ENCODE results near the gene G3BP2. TPM values are rescaled to one million over a fixed set of nuclear protein-coding genes. Genes with fewer than 3 reads are reported as not detected.

The G3BP2 gene
- total RNA-seq, 1 donor from 2014 or later: 161 TPM

- Mint-ChIP-seq H3K9me3 (ENCODE audit: low read depth) (no peaks in the 10 kb centered on the region), H3K36me3 (ENCODE audit: low read depth) (peaks cover 14% of the 10 kb centered on the region), H3K4me1 (ENCODE audit: low read depth) (peaks cover 47% of the 10 kb centered on the region), H3K27me3 (ENCODE audit: low read depth) (no peaks in the 10 kb centered on the region), H3K27ac (ENCODE audit: unreplicated experiment) (peak overlapping the region; percentile 42), H3K4me3 (ENCODE audit: unreplicated experiment) (no peak overlapping the region)
- TF ChIP-seq, protein P1, sequence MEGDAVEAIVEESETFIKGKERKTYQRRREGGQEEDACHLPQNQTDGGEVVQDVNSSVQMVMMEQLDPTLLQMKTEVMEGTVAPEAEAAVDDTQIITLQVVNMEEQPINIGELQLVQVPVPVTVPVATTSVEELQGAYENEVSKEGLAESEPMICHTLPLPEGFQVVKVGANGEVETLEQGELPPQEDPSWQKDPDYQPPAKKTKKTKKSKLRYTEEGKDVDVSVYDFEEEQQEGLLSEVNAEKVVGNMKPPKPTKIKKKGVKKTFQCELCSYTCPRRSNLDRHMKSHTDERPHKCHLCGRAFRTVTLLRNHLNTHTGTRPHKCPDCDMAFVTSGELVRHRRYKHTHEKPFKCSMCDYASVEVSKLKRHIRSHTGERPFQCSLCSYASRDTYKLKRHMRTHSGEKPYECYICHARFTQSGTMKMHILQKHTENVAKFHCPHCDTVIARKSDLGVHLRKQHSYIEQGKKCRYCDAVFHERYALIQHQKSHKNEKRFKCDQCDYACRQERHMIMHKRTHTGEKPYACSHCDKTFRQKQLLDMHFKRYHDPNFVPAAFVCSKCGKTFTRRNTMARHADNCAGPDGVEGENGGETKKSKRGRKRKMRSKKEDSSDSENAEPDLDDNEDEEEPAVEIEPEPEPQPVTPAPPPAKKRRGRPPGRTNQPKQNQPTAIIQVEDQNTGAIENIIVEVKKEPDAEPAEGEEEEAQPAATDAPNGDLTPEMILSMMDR (IDR thresholded peaks at IDR 0.05): no peak
- DNase-seq (ENCODE audit: low spot score): no peak
Measured at GRCh38 chr4:75662626-75663025, 10.6 kb downstream of the G3BP2 start.

DNA sequence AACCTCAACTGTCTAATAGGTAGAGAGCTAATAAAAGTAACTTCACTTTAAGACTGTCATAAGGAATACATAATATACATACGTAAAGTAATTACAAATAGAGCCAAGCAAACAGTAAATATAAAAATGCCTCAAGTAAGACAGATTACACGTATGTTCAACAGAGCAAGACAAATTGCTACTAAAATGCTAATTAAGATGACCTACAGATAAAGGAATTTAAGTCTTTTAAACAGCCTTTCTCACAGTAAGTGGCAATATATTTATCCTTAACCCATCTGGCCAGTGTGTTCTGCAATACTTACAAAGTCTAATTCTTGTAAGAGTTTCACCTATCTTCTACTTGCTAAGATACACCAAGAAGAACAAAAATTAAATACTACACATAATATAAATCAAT, 12.7 kb downstream of the G3BP2 start:
- no peak overlapping the region for H3K4me3 Mint-ChIP-seq (ENCODE audit: unreplicated experiment)
- no peak for DNase-seq (ENCODE audit: low spot score)
- H3K36me3 Mint-ChIP-seq (ENCODE audit: low read depth): peaks cover 16% of the 10 kb centered on the region
- H3K27ac Mint-ChIP-seq (ENCODE audit: unreplicated experiment): no peak overlapping the region
- peaks cover 28% of the 10 kb centered on the region for H3K4me1 Mint-ChIP-seq (ENCODE audit: low read depth)
- H3K9me3 Mint-ChIP-seq (ENCODE audit: low read depth): no peaks in the 10 kb centered on the region
- TF ChIP-seq, protein P1 (IDR thresholded peaks at IDR 0.05): no peak
- no peaks in the 10 kb centered on the region for H3K27me3 Mint-ChIP-seq (ENCODE audit: low read depth)

DNA sequence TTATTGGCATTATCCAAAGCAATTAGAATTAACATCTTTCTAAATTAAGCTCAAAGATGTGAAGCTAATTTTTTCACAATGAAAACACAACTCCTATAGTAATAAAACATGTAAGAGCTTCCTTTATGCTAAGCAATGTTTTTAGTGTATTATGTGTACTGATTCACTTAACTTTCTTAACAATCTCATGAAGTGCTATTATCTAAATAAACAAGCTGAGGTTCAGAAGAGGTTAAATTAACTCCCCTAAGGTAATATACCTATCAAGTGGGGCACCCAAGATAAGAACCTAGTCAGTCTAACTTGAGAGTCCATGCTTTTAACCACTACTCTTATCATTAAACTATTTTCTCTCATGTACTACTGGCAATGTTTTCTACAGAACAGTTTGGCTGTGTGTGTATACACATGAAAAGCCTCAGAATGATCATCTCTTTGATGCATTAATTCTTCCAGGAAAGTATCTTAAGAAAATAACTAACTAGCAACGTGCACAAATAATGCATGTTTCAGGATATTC, 13.6 kb downstream of the G3BP2 start:
- Mint-ChIP-seq H3K9me3 (ENCODE audit: low read depth) (no peaks in the 10 kb centered on the region), H3K27me3 (ENCODE audit: low read depth) (no peaks in the 10 kb centered on the region), H3K4me3 (ENCODE audit: unreplicated experiment) (no peak overlapping the region), H3K36me3 (ENCODE audit: low read depth) (peaks cover 19% of the 10 kb centered on the region), H3K4me1 (ENCODE audit: low read depth) (peaks cover 24% of the 10 kb centered on the region), H3K27ac (ENCODE audit: unreplicated experiment) (no peak overlapping the region)
- DNase-seq (ENCODE audit: low spot score): no peak
- TF ChIP-seq, protein P1 (IDR thresholded peaks at IDR 0.05): no peak

- TF ChIP-seq, protein P1 (IDR thresholded peaks at IDR 0.05): no peak
- Mint-ChIP-seq H3K27me3 (ENCODE audit: low read depth) (no peaks in the 10 kb centered on the region), H3K36me3 (ENCODE audit: low read depth) (peaks cover 19% of the 10 kb centered on the region), H3K27ac (ENCODE audit: unreplicated experiment) (peak overlapping the region; percentile 45), H3K9me3 (ENCODE audit: low read depth) (no peaks in the 10 kb centered on the region), H3K4me1 (ENCODE audit: low read depth) (peaks cover 24% of the 10 kb centered on the region), H3K4me3 (ENCODE audit: unreplicated experiment) (no peak overlapping the region)
- DNase-seq (ENCODE audit: low spot score): no peak
Measured at GRCh38 chr4:75658876-75659275, 14.3 kb downstream of the G3BP2 start.

GRCh38 chr4:75655562-75655961, 17.6 kb downstream of the G3BP2 start:
- DNase-seq (ENCODE audit: low spot score): no peak
- peaks cover 20% of the 10 kb centered on the region for H3K4me1 Mint-ChIP-seq (ENCODE audit: low read depth)
- peaks cover 19% of the 10 kb centered on the region for H3K36me3 Mint-ChIP-seq (ENCODE audit: low read depth)
- peak overlapping the region; percentile 41 for H3K27ac Mint-ChIP-seq (ENCODE audit: unreplicated experiment)
- H3K9me3 Mint-ChIP-seq (ENCODE audit: low read depth): no peaks in the 10 kb centered on the region
- H3K4me3 Mint-ChIP-seq (ENCODE audit: unreplicated experiment): no peak overlapping the region
- no peaks in the 10 kb centered on the region for H3K27me3 Mint-ChIP-seq (ENCODE audit: low read depth)
- TF ChIP-seq, protein P1 (IDR thresholded peaks at IDR 0.05): no peak
